Osteoblast (primary cell): ENCODE results near the gene ATP6V1G1. TPM values are rescaled to one million over a fixed set of nuclear protein-coding genes. Genes with fewer than 3 reads are reported as not detected.

Experiments used
- DNase-seq: peaks from one replicate; pipeline ENCODE4 v3.0.0; 2011; ENCODE audit warnings: low spot score, mixed read lengths; ENCODE audit not compliant: insufficient read length; ENCODE audit errors: missing footprints
- H2AFZ ChIP-seq: 2 replicates; pipeline ENCODE4 v1.6.0; 2011; ENCODE audit warnings: mild to moderate bottlenecking, low read length
- H3K27ac ChIP-seq: 2 replicates; pipeline ENCODE4 v1.5.1; 2011; ENCODE audit warnings: mild to moderate bottlenecking, low read depth, low read length, moderate library complexity
- H3K27me3 ChIP-seq: 2 replicates; pipeline ENCODE4 v1.6.0; 2012; ENCODE audit warnings: mild to moderate bottlenecking, control low read depth, inconsistent platforms, low read length, moderate library complexity; ENCODE audit not compliant: insufficient read depth
- H3K36me3 ChIP-seq: 2 replicates; pipeline ENCODE4 v1.5.1; 2011; ENCODE audit warnings: mild to moderate bottlenecking, low read length, control low read depth, moderate library complexity; ENCODE audit not compliant: insufficient read depth
- H3K4me1 ChIP-seq: 2 replicates; pipeline ENCODE4 v1.5.1; 2011; ENCODE audit warnings: mild to moderate bottlenecking, low read length, control low read depth, moderate library complexity; ENCODE audit not compliant: insufficient read depth
- H3K4me2 ChIP-seq: 2 replicates; pipeline ENCODE4 v1.6.0; 2011; ENCODE audit warnings: mild to moderate bottlenecking, low read length; ENCODE audit not compliant: insufficient read depth
- H3K4me3 ChIP-seq: fragments of 200-600 bp; sonication (generic); 3 replicates; pipeline ENCODE4 v1.5.1; 2012; ENCODE audit warnings: mild to moderate bottlenecking, low read length, inconsistent platforms; ENCODE audit not compliant: insufficient read depth
- H3K79me2 ChIP-seq: 2 replicates; pipeline ENCODE4 v1.6.0; 2012; ENCODE audit warnings: mild to moderate bottlenecking, low read length, control low read depth, inconsistent platforms; ENCODE audit not compliant: insufficient read depth
- H3K9me3 ChIP-seq: 2 replicates; pipeline ENCODE4 v1.5.1; 2011; ENCODE audit warnings: low read depth, low read length, control low read depth
- H4K20me1 ChIP-seq: 2 replicates; pipeline ENCODE4 v1.6.0; 2012; ENCODE audit warnings: mild to moderate bottlenecking, low read length, control low read depth; ENCODE audit not compliant: insufficient read depth
- CTCF ChIP-seq: IDR thresholded peaks from 2 replicates; pipeline ENCODE4 v1.5.1; 2011; ENCODE audit warnings: mild to moderate bottlenecking, low read depth, low read length, moderate library complexity; ENCODE audit errors: extremely low read depth
- total RNA-seq: library from RNA; depleted of rRNA; stranded (reverse); fragments of >200 nt; gene quantifications from 2 replicates; pipeline ENCODE4 v1.2.3, GENCODE V29; 2012

ATP6V1G1 gene
- total RNA-seq, 1 donor, result 98.8 TPM

DNA sequence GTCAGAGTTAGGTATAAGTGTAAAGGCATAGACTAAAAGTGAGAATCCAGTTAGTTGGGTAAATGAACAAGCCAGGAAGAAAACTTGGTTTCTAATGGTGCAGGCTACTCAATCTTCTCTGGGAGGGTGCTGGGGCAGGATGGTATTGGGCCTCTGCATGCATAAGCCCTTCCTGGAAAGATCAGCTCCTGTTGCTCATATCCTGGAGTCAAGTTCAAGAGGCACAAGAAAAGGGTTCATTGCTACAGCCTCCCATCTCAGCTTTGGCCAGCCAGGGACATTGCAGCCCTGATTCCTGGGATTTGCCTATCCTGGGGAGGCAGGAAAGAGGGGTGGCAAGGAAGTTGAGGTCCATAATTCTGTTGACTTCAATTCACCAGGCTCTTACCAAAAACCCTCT is 40.7 kb upstream of the ATP6V1G1 start:
- no peaks in the 10 kb centered on the region for H3K79me2 ChIP-seq
- H2AFZ ChIP-seq, result no peak overlapping the region
- H3K4me3 ChIP-seq, result no peak overlapping the region
- peaks cover 9% of the 10 kb centered on the region for H3K4me1 ChIP-seq
- H3K27ac ChIP-seq, result no peak overlapping the region
- no peaks in the 10 kb centered on the region for H4K20me1 ChIP-seq
- no peak for TF ChIP-seq CTCF
- H3K27me3 ChIP-seq, result peaks cover 9% of the 10 kb centered on the region
- no peaks in the 10 kb centered on the region for H3K9me3 ChIP-seq
- DNase-seq, result no peak
- no peak overlapping the region for H3K4me2 ChIP-seq
- H3K36me3 ChIP-seq, result no peaks in the 10 kb centered on the region

GRCh38 chr9:114549697-114550330 is 37.8 kb upstream of the ATP6V1G1 start:
- Histone ChIP-seq H3K79me2 (no peaks in the 10 kb centered on the region), H2AFZ (no peak overlapping the region), H3K4me2 (no peak overlapping the region), H3K4me3 (no peak overlapping the region), H4K20me1 (no peaks in the 10 kb centered on the region), H3K36me3 (no peaks in the 10 kb centered on the region), H3K27me3 (peaks cover 8% of the 10 kb centered on the region), H3K9me3 (no peaks in the 10 kb centered on the region), H3K4me1 (peaks cover 20% of the 10 kb centered on the region), H3K27ac (peak overlapping the region; percentile 3)
- TF ChIP-seq CTCF, result no peak
- DNase-seq, result peak; percentile 73

DNA sequence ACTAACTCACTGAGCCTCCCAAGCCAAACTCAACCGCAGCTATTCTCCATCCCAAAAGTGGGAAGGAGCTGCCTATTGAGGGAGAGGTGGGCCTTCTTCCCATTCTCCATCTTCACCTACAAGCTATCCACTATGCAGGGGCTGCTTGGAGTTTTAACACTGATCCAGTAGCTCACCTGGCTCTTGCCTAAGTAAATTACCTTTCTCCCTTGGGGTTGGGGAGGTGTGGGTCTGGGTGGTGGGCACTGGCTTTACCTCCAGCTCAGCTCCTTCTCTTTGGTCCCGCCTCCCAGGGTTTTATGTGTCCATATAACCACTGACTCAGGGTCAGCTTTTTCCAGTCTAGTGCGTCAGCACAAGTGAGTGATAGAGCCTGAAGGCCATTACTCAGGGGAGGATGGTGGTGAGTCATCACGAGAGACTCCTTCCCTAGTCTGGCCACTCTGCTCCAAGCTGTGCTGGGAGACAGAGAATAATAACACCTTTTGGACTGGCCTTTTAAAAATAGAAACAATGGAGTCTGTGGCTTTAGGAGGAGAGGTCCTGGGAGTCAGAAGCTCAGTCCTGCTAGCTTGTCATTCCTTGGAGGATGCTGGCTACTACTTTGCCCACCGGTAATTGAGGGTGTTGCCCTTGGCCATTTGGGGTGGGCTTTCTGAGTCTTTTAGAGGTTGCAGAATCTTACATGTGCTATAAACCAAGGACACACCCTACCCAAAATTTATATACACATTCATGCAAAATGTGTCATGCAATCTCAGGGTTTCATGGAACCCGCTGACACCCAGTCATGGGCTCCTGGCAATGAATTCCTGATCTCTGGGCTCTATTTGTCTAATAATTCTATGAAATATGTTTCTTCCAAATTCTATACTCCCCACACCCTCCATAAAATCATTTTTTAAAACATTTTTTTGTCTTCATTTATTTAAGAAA is 35.6 kb upstream of the ATP6V1G1 start:
- Histone ChIP-seq H2AFZ (peak overlapping the region; percentile 82), H3K9me3 (no peaks in the 10 kb centered on the region), H3K4me1 (peaks cover 20% of the 10 kb centered on the region), H3K27me3 (no peaks in the 10 kb centered on the region), H3K79me2 (no peaks in the 10 kb centered on the region), H3K4me3 (no peak overlapping the region), H3K36me3 (no peaks in the 10 kb centered on the region), H3K4me2 (peak overlapping the region; percentile 56), H3K27ac (peak overlapping the region; percentile 87), H4K20me1 (no peaks in the 10 kb centered on the region)
- TF ChIP-seq CTCF, result no peak
- DNase-seq, result peak; percentile 96

- H3K4me2 ChIP-seq, result no peak overlapping the region
Observed at GRCh38 chr9:114552706-114553105, 34.9 kb upstream of the ATP6V1G1 start.

More at GRCh38 chr9:114552706-114553105, 34.9 kb upstream of the ATP6V1G1 start:
- peaks cover 20% of the 10 kb centered on the region for H3K4me1 ChIP-seq
- H4K20me1 ChIP-seq, result no peaks in the 10 kb centered on the region
- no peak overlapping the region for H3K4me3 ChIP-seq
- H3K36me3 ChIP-seq, result no peaks in the 10 kb centered on the region
- no peaks in the 10 kb centered on the region for H3K9me3 ChIP-seq
- H3K79me2 ChIP-seq, result no peaks in the 10 kb centered on the region
- no peak for TF ChIP-seq CTCF
- no peak for DNase-seq
- H3K27ac ChIP-seq, result peak overlapping the region; percentile 87
- H3K27me3 ChIP-seq, result no peaks in the 10 kb centered on the region
- no peak overlapping the region for H2AFZ ChIP-seq
